GM21786 (cell line): ENCODE results near the gene PLEKHS1.

Experiments used
- ATAC-seq: cut with Tn5 transposase; IDR thresholded peaks from one replicate; pipeline ENCODE4 v1.9.1; 2021; ENCODE audit not compliant: unreplicated experiment

The PLEKHS1 gene

GRCh38 chr10:113751181-113751732 is at the start of gene PLEKHS1:
PLEKHS1 (plus strand) TSS chr10:113751682; CDS start chr10:113755278, 3,596 bp downstream.
- no peak for ATAC-seq

- peak; percentile 52 for ATAC-seq
These were observed 46.7 kb upstream of the PLEKHS1 start for GRCh38 chr10:113704637-113705343.

GRCh38 chr10:113705344-113705652 is 46.2 kb upstream of the PLEKHS1 start:
- ATAC-seq, result no peak

- no peak for ATAC-seq
These were observed 44.9 kb upstream of the PLEKHS1 start for GRCh38 chr10:113706623-113707022.

GRCh38 chr10:113708640-113709039 is 42.8 kb upstream of the PLEKHS1 start:
- no peak for ATAC-seq

- no peak for ATAC-seq
These were observed 42.2 kb upstream of the PLEKHS1 start for GRCh38 chr10:113709221-113709838.

- ATAC-seq, result no peak
These were observed 40.3 kb upstream of the PLEKHS1 start for GRCh38 chr10:113711142-113711541.

GRCh38 chr10:113712024-113712423 is 39.5 kb upstream of the PLEKHS1 start:
- ATAC-seq, result no peak

GRCh38 chr10:113712755-113713639 is 38.5 kb upstream of the PLEKHS1 start:
- no peak for ATAC-seq

GRCh38 chr10:113713640-113713982 is 37.9 kb upstream of the PLEKHS1 start:
- no peak for ATAC-seq

GRCh38 chr10:113716109-113716910 is 35.2 kb upstream of the PLEKHS1 start:
- no peak for ATAC-seq

- no peak for ATAC-seq
These were observed 32.3 kb upstream of the PLEKHS1 start for GRCh38 chr10:113718969-113719822.

- no peak for ATAC-seq
These were observed 31.1 kb upstream of the PLEKHS1 start for GRCh38 chr10:113720386-113720785.

- peak; percentile 43 for ATAC-seq
These were observed 19.2 kb upstream of the PLEKHS1 start for GRCh38 chr10:113732160-113732881.

- no peak for ATAC-seq
These were observed 18.5 kb upstream of the PLEKHS1 start for GRCh38 chr10:113732966-113733365.

GRCh38 chr10:113733635-113734034 is 17.8 kb upstream of the PLEKHS1 start:
- no peak for ATAC-seq

- ATAC-seq, result peak; percentile 92
These were observed 15.6 kb upstream of the PLEKHS1 start for GRCh38 chr10:113735913-113736312.

- no peak for ATAC-seq
These were observed 14.9 kb upstream of the PLEKHS1 start for GRCh38 chr10:113736576-113736975.

GRCh38 chr10:113739031-113739430 is 12.5 kb upstream of the PLEKHS1 start:
- no peak for ATAC-seq
